ENCODE data around the gene CAMSAP2. TPM values are rescaled to one million over a fixed set of nuclear protein-coding genes. Genes with fewer than 3 reads are reported as not detected.

The CAMSAP2 gene
- total and polyA plus RNA-seq, 10 of the 15 experiments (the other 5 are each of a cell fraction or from before 2014, with no cell fraction given), result 3.9 to 19.8 (median 8.0) TPM

DNA sequence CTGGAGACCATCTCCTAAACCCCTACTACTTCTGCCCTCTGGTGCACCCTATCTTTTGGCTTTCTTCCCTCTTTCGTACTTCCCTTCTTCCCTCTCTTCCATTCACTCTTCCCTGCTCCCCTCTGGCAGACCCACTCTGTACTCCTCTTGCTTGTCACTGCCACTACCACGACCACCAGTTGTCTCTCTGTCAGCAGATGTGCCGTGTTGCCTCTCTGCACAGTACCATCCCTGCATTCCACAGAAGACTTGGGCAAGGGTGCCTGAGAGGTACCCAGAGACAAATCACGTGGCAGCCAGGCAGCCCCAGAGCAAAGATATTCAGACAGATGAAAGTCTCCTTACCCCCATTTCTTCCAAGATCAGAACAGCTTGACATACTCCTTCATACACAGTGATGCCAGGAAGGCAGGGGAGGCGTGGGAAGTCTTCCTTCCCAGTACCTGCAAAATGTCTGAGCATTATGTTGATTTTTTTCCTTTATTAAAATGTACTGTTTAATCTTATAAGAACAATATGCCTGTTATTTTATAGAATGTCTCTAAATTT, 15.0 kb downstream of the CAMSAP2 start:
- no peak overlapping the region for H3K27ac ChIP-seq (ENCODE audit: control insufficient read depth, insufficient read depth)
- ChIA-PET SMC1A (ENCODE audit: uncharacterized antibody, unreplicated experiment) (interaction anchor here (0.7 to 1.8 kb wide), 4 partner anchors 12 to 131 kb away, joined by 3 to 4 read pairs (median 4); no protein-coding TSS in a partner anchor), CTCF (interaction anchor here (1.1 kb wide), 1 partner anchor 10 kb away, joined by 4 read pairs; no protein-coding TSS in a partner anchor), POLR2A (interaction anchor here (0.6 kb wide), 3 partner anchors 35 to 91 kb away, joined by 3 to 6 read pairs (median 4); no protein-coding TSS in a partner anchor), RAD21 (ENCODE audit: unreplicated experiment) (interaction anchor here (1.5 kb wide), 1 partner anchor 131 kb away, joined by 3 read pairs; no protein-coding TSS in a partner anchor)
- no peak overlapping the region for H2AFZ ChIP-seq (ENCODE audit: control insufficient read depth, low read depth, low read length)
- no peaks in the 10 kb centered on the region for H3K9me3 ChIP-seq (replicated peaks; ENCODE audit: control insufficient read depth, insufficient read depth, low read length)
- no peak overlapping the region for H3K9ac ChIP-seq (ENCODE audit: control insufficient read depth, insufficient read depth, low read length)
- ATAC-seq (no peak), FAIRE-seq (no peak), DNase-seq (ENCODE audit: low read depth, low spot score) (no peak)
- no peaks in the 10 kb centered on the region for H3K27me3 ChIP-seq (replicated peaks in 1 of 2; ENCODE audit: control insufficient read depth in 2 of 2, insufficient read depth in 2 of 2, low read length in 1 of 2)
- WGBS (ENCODE audit: insufficient coverage, insufficient replicate concordance, low lambda C conversion rate, missing lambda C conversion rate), result 77% methylated on average over 5 of the region's 5 CpGs
- H4K20me1 ChIP-seq (ENCODE audit: control insufficient read depth, insufficient read depth), result no peaks in the 10 kb centered on the region
- no TSS peak for BruUV-seq (replicated peaks)
- peaks cover 7% of the 10 kb centered on the region for H3K79me2 ChIP-seq (ENCODE audit: control insufficient read depth, insufficient read depth, low read length)
- H3K4me3 ChIP-seq, result no peak overlapping the region
- in situ Hi-C loops (cut with MboI), result no loop called here
- no peaks in the 10 kb centered on the region; a peak in 3 of 4 replicates for H3K36me3 ChIP-seq (ENCODE audit: control insufficient read depth in 2 of 2, insufficient read depth in 2 of 2, low read length in 1 of 2)
- no peak overlapping the region for H3K4me2 ChIP-seq (ENCODE audit: control insufficient read depth, insufficient read depth)
- no peak for TF ChIP-seq RAD21 (IDR thresholded peaks at IDR 0.05; ENCODE audit: insufficient read depth, low read depth, low read length)
- TF ChIP-seq, protein P1, sequence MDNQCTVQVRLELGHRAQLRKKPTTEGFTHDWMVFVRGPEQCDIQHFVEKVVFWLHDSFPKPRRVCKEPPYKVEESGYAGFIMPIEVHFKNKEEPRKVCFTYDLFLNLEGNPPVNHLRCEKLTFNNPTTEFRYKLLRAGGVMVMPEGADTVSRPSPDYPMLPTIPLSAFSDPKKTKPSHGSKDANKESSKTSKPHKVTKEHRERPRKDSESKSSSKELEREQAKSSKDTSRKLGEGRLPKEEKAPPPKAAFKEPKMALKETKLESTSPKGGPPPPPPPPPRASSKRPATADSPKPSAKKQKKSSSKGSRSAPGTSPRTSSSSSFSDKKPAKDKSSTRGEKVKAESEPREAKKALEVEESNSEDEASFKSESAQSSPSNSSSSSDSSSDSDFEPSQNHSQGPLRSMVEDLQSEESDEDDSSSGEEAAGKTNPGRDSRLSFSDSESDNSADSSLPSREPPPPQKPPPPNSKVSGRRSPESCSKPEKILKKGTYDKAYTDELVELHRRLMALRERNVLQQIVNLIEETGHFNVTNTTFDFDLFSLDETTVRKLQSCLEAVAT (IDR thresholded peaks at IDR 0.05), result no peak
- TF ChIP-seq, protein P2, sequence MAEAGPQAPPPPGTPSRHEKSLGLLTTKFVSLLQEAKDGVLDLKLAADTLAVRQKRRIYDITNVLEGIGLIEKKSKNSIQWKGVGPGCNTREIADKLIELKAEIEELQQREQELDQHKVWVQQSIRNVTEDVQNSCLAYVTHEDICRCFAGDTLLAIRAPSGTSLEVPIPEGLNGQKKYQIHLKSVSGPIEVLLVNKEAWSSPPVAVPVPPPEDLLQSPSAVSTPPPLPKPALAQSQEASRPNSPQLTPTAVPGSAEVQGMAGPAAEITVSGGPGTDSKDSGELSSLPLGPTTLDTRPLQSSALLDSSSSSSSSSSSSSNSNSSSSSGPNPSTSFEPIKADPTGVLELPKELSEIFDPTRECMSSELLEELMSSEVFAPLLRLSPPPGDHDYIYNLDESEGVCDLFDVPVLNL (IDR thresholded peaks at IDR 0.05; ENCODE audit: low read depth, low read length), result no peak
- no peak for TF ChIP-seq HDAC2 (IDR thresholded peaks at IDR 0.05)
- TF ChIP-seq BCL11A (IDR thresholded peaks at IDR 0.05; ENCODE audit: low read depth, low read length), result no peak
- no peak for TF ChIP-seq CREB1 (IDR thresholded peaks at IDR 0.05; ENCODE audit: low read depth)
- no peak for TF ChIP-seq MTA3 (IDR thresholded peaks at IDR 0.05; ENCODE audit: borderline replicate concordance, low read length)
- intact Hi-C loops (cut with micrococcal nuclease; ENCODE audit: unreplicated experiment), result no loop called here
- H3K4me1 ChIP-seq (ENCODE audit: control insufficient read depth, insufficient read depth, low read length), result no peaks in the 10 kb centered on the region

Measured in GM12878 (cell line).